IPS DF 19.7 (cell line): Measurements from ENCODE around the gene CRTAP.
"Not testable (repeated sequence)": the region's sequence is repeated elsewhere in the genome, so short reads cannot be mapped to it uniquely, and the experiment has no call there.

Experiments
- DNase-seq: peaks from one replicate; pipeline ENCODE4 v3.0.0-alpha.2; 2013; ENCODE audit warnings: low read depth, low spot score

The CRTAP gene

DNA sequence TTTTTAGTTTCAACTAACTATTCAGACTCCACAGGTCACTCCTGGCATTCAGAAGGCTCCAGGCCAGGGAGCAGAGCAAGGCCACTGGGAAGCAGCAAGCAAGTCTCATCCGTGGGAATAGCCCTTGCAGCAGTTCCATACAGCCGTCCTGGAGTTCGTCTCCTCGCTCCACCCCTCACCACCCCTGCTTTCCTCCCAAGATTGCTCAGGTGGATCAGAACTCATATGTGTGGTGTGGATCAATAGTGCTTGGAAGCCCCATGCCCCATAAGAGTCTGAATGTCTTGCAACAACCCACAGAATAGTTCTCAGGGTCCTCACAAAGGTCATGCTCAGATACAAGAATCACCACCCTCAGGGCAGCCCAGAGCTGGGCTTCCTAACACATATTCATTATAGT lies 60.3 kb downstream of the CRTAP start:
- DNase-seq: no peak

DNA sequence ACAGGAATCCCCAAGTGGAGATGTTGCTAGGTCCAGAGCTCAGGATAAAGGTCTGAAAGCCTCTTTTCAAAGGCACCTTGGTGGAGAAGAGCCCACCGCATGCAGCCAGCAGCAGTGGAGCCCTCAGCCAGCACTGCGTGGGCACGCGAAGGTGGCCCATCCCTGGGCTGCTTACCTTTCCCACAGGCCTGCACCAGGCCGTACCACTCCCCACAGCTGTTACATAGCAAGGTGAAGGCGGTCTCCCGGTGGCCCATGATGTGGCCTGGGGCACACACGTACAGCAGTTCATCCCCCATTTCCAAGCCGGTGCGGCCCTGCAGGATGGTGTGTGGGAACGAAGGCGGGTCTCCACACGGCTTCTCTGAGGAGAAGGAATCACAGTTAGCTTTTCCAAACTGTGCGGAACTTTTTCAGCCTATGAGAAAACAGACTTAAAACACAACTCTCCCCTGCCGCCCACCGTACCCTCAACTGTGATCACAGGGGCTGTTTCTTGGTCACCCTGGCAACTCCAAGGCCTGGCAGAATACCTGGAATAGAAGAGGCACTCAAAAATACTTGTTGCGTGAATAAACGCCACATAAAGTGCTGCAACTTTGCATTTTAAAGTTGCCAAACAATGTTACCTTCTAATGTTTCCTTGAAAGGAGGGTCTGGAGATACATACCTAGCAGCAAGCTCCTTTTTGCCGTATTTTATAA lies 61.0 kb downstream of the CRTAP start:
- DNase-seq: no peak

DNA sequence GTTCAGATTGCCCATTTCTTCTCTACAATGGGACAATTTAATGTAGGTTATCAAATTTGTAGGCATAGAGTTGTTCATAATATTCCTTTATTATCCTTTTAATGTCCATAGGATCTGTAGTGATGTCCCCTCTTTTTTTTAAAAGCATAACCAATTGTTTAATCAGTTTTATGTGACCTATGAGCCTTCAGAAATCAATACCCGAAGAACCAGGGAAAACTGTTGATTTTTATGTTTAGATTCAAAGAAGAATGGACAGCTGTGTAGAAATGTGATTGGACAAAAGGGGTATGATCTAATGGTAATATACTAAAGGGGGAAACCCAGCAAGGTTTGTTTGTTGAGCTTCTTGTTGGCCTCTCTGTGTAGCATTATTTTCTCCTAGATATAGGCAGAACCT lies 65.3 kb downstream of the CRTAP start:
- DNase-seq: no peak

DNA sequence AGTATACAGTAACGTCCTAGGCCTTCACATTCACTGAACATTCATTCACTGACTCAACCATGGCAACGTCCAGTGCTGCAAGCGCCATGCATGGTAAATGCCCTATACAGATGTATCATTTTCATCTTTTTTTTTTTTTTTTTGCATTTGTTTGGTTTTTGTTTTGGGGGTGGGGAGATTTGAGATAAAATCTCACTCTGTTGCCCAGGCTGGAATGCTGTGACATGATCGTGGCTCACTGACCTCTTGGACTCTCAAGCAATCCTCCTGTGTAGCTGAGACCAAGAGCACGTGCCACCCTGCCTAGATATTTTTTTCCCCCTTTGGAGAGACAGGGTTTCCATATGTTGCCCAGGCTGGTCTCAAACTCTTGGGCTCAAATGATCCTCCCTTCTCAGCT lies 67.4 kb downstream of the CRTAP start:
- no peak for DNase-seq

DNA sequence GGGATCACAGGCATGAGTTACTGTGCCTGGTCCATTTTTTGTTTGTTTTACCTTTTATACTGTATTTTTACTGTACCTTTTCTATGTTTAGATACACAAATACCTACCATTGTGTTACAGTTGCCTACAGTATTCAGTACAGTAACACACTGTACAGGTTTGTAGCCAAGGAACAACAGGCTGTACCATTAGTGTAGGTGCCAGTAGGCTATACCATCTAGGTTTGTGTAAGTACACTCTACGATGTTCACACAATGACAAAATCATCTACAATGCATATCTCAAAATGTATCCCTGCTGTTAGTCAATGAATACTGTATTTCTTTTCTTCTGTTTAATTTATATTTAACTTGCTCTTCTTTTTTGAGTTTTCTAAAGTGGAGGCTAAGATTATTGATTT lies 67.8 kb downstream of the CRTAP start:
- DNase-seq: not testable (repeated sequence)

DNA sequence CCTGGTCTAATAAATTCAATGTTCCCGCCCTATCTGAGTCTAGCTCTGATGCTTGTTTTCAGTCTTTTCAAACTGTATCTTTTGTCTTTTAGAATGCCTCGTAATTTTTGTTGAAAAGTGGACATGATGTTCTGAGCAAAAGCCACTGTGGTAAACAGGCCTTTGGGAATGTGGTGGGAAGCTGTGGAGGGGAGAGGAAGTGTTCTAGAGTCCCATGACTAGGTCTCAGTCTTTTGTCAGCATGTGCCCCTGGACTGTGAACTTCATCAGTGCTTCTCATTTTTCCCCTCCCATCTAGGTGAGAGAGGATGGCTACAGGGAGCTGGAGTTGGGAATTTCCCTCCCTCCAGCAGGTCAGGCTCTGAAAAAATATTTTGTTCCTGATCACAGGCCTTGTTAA lies 71.0 kb downstream of the CRTAP start:
- no peak for DNase-seq

DNA sequence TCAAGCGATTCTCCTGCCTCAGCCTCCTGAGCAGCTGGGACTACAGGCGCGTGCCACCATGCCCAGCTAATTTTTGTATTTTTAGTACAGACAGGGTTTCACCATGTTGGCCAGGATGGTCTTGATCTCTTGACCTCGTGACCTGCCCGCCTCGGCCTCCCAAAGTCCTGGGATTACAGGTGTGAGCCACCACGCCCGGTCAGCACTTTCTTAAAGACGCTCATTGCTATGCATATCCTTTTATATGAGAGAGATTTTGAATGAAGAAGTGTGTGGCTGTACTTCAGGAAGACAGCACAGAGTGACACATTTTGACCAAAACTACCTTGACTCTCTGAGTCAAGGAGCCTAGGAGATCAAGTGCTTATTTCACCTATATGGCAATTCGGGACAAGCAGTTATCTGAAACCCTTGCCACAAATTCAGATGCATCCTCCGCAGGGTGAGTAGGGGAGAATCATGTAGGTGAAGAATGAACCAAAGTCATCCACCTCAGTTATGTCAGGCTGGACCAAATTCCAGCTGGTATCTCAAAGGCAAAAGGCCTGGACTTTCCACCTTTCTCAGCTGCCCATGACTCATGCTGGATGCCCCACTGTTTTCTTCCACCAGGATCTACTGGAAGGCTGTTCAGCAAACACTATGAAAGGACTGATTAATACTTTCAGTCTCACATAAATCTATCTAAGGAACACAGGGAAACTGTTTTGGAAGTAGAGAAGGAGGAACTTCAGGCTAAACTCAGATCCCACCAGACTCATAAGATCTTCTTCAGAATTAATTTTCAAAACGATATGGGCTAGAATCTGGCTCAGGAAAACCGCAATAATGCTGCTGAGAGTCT lies 72.9 kb downstream of the CRTAP start:
- DNase-seq: no peak

DNA sequence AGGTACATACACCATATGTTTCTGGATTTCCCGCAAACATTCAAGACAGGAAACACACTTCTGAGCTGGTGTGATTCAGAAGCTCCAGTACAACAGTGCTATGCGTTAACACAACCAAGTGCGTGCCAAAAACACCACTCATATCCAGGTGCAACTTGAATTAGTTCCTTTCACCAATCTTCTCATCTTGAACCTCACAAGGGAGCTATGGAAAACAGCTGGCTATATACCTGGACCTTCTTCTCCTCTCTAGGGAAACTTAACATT lies 73.5 kb downstream of the CRTAP start:
- no peak for DNase-seq

DNA sequence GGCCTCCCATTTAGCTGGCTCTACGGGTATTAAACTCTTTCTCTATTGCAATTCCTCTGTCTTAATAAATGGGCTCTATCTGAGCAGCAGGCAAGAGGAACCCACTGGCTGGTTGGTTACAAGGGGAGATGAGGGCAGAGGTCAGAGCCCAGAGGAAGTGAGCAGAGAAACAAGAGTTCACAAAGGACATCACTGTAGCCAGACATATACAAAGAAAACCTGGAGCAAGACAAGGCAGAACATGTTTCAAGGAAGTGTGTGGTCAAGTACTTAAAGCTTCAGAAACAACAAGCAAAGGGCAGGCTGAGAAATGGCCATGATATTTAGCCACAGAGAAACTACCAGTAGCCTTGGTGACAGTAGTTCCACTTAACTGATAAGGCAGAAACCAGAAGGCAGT lies 80.5 kb downstream of the CRTAP start:
- no peak for DNase-seq

DNA sequence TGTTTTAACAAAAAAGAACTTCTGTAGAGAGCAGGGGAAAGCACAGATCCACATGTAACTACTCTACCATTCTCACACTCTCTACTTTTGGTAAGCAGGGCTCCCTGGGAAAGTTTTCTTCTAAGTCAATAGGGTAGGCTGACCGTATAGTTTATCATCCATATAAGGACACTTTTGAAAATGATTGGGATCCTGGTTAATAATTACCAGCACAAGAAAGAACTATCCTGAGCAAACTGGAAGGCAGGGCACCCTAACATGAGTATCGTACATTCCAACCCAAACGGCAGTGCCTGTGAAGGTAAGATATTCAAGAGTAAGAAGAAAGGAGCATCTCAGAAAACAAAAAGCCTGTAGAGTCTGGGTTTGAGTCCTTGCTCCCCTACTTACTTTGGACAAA lies 82.7 kb downstream of the CRTAP start:
- DNase-seq: no peak
